Activated naive CD8-positive, alpha-beta T cell (primary cell): Measurements from ENCODE around the gene COL4A6.
A peak's percentile ranks its signal among the peaks of the same experiment; 100 is the strongest.
"Not testable (repeated sequence)": the region's sequence is repeated elsewhere in the genome, so short reads cannot be mapped to it uniquely, and the experiment has no call there.

Source experiments
- H3K27ac Mint-ChIP-seq: one replicate; pipeline ENCODE4 v1.8.0; 2021; ENCODE audit warnings: mixed read lengths
- H3K27me3 Mint-ChIP-seq: one replicate; pipeline ENCODE4 v1.8.0; 2021; ENCODE audit warnings: mixed read lengths
- H3K36me3 Mint-ChIP-seq: one replicate; pipeline ENCODE4 v1.8.0; 2021; ENCODE audit warnings: mixed read lengths
- H3K4me1 Mint-ChIP-seq: one replicate; pipeline ENCODE4 v1.8.0; 2021; ENCODE audit warnings: low read depth, mixed read lengths
- H3K4me3 Mint-ChIP-seq: one replicate; pipeline ENCODE4 v1.8.0; 2021; ENCODE audit warnings: mild to moderate bottlenecking, mixed read lengths
- H3K9me3 Mint-ChIP-seq: one replicate; pipeline ENCODE4 v1.8.0; 2021; ENCODE audit warnings: low read depth, mixed read lengths

The COL4A6 gene

GRCh38 chrX:108438110-108438623, at the start of gene COL4A6:
TSS of gene COL4A6 (minus strand) at chrX:108438422. CDS start at chrX:108438196, 226 bp downstream.
- H3K9me3 Mint-ChIP-seq, result no peaks in the 10 kb centered on the region
- peak within 1 kb of the TSS; percentile 72 for H3K4me3 Mint-ChIP-seq
- H3K4me1 Mint-ChIP-seq, result peaks cover 3% of the 10 kb centered on the region
- peaks cover 11% of the 10 kb centered on the region for H3K27me3 Mint-ChIP-seq
- H3K27ac Mint-ChIP-seq, result no peak within 1 kb of the TSS
- H3K36me3 Mint-ChIP-seq, result no peaks in the 10 kb centered on the region

- Mint-ChIP-seq H3K9me3 (no peaks in the 10 kb centered on the region), H3K27me3 (no peaks in the 10 kb centered on the region), H3K4me1 (no peaks in the 10 kb centered on the region), H3K4me3 (no peak overlapping the region), H3K27ac (no peak overlapping the region), H3K36me3 (no peaks in the 10 kb centered on the region)
These were observed 47.7 kb upstream of the COL4A6 start for GRCh38 chrX:108485960-108486359.

- no peaks in the 10 kb centered on the region for H3K36me3 Mint-ChIP-seq
These were observed 46.0 kb upstream of the COL4A6 start for GRCh38 chrX:108484251-108484650.

GRCh38 chrX:108481528-108481927, 43.3 kb upstream of the COL4A6 start:
- H3K36me3 Mint-ChIP-seq, H3K9me3 Mint-ChIP-seq, H3K4me3 Mint-ChIP-seq, H3K27me3 Mint-ChIP-seq, H3K27ac Mint-ChIP-seq, H3K4me1 Mint-ChIP-seq: not testable (repeated sequence)

More at GRCh38 chrX:108484251-108484650, 46.0 kb upstream of the COL4A6 start:
- Mint-ChIP-seq H3K9me3 (no peaks in the 10 kb centered on the region), H3K4me3 (no peak overlapping the region), H3K27ac (no peak overlapping the region), H3K4me1 (no peaks in the 10 kb centered on the region), H3K27me3 (no peaks in the 10 kb centered on the region)

- Mint-ChIP-seq H3K4me1 (no peaks in the 10 kb centered on the region), H3K9me3 (peaks cover 3% of the 10 kb centered on the region), H3K36me3 (no peaks in the 10 kb centered on the region), H3K27ac (no peak overlapping the region), H3K27me3 (no peaks in the 10 kb centered on the region), H3K4me3 (no peak overlapping the region)
These were observed 35.8 kb upstream of the COL4A6 start for GRCh38 chrX:108473979-108474378.

GRCh38 chrX:108468486-108468885, 30.3 kb upstream of the COL4A6 start:
- no peaks in the 10 kb centered on the region for H3K27me3 Mint-ChIP-seq
- H3K27ac Mint-ChIP-seq, result no peak overlapping the region

GRCh38 chrX:108464604-108465003, 26.4 kb upstream of the COL4A6 start:
- no peaks in the 10 kb centered on the region for H3K4me1 Mint-ChIP-seq
- no peak overlapping the region for H3K4me3 Mint-ChIP-seq
- no peaks in the 10 kb centered on the region for H3K36me3 Mint-ChIP-seq
- H3K9me3 Mint-ChIP-seq, result no peaks in the 10 kb centered on the region
- H3K27ac Mint-ChIP-seq, result no peak overlapping the region
- H3K27me3 Mint-ChIP-seq, result no peaks in the 10 kb centered on the region

More at GRCh38 chrX:108468486-108468885, 30.3 kb upstream of the COL4A6 start:
- no peaks in the 10 kb centered on the region for H3K9me3 Mint-ChIP-seq
- H3K4me1 Mint-ChIP-seq, result no peaks in the 10 kb centered on the region
- no peaks in the 10 kb centered on the region for H3K36me3 Mint-ChIP-seq
- no peak overlapping the region for H3K4me3 Mint-ChIP-seq

- Mint-ChIP-seq H3K27ac (no peak overlapping the region), H3K4me3 (no peak overlapping the region), H3K36me3 (no peaks in the 10 kb centered on the region), H3K9me3 (no peaks in the 10 kb centered on the region), H3K4me1 (no peaks in the 10 kb centered on the region), H3K27me3 (no peaks in the 10 kb centered on the region)
These were observed 18.8 kb upstream of the COL4A6 start for GRCh38 chrX:108456971-108457477.

- Mint-ChIP-seq H3K4me1 (no peaks in the 10 kb centered on the region), H3K9me3 (no peaks in the 10 kb centered on the region), H3K27ac (no peak overlapping the region), H3K4me3 (no peak overlapping the region), H3K27me3 (no peaks in the 10 kb centered on the region), H3K36me3 (no peaks in the 10 kb centered on the region)
These were observed 15.6 kb upstream of the COL4A6 start for GRCh38 chrX:108453841-108454240.

GRCh38 chrX:108447303-108447702, 9.1 kb upstream of the COL4A6 start:
- no peaks in the 10 kb centered on the region for H3K27me3 Mint-ChIP-seq
- H3K4me1 Mint-ChIP-seq, result no peaks in the 10 kb centered on the region
- no peak overlapping the region for H3K4me3 Mint-ChIP-seq
- H3K9me3 Mint-ChIP-seq, result no peaks in the 10 kb centered on the region
- no peak overlapping the region for H3K27ac Mint-ChIP-seq
- H3K36me3 Mint-ChIP-seq, result no peaks in the 10 kb centered on the region

GRCh38 chrX:108442901-108443464, 4.8 kb upstream of the COL4A6 start:
- H3K36me3 Mint-ChIP-seq, result no peaks in the 10 kb centered on the region
- H3K4me3 Mint-ChIP-seq, result no peak overlapping the region
- no peak overlapping the region for H3K27ac Mint-ChIP-seq
- peaks cover 7% of the 10 kb centered on the region for H3K27me3 Mint-ChIP-seq
- H3K9me3 Mint-ChIP-seq, result no peaks in the 10 kb centered on the region
- H3K4me1 Mint-ChIP-seq, result peaks cover 3% of the 10 kb centered on the region

- H3K27me3 Mint-ChIP-seq, result peaks cover 11% of the 10 kb centered on the region
- no peaks in the 10 kb centered on the region for H3K36me3 Mint-ChIP-seq
- peak overlapping the region; percentile 72 for H3K4me3 Mint-ChIP-seq
- H3K9me3 Mint-ChIP-seq, result no peaks in the 10 kb centered on the region
- H3K27ac Mint-ChIP-seq, result no peak overlapping the region
- peaks cover 3% of the 10 kb centered on the region for H3K4me1 Mint-ChIP-seq
These were observed 1.9 kb upstream of the COL4A6 start for GRCh38 chrX:108439961-108440696.

GRCh38 chrX:108439426-108439942, 1.3 kb upstream of the COL4A6 start, which contains the start of gene COL4A5:
TSS of gene COL4A5 (plus strand) at chrX:108439838. CDS start at chrX:108440126, 288 bp downstream.
- H3K36me3 Mint-ChIP-seq, result no peaks in the 10 kb centered on the region
- peaks cover 11% of the 10 kb centered on the region for H3K27me3 Mint-ChIP-seq
- H3K9me3 Mint-ChIP-seq, result no peaks in the 10 kb centered on the region
- H3K27ac Mint-ChIP-seq, result no peak within 1 kb of the TSS
- H3K4me3 Mint-ChIP-seq, result peak within 1 kb of the TSS; percentile 72
- peaks cover 3% of the 10 kb centered on the region for H3K4me1 Mint-ChIP-seq

GRCh38 chrX:108437349-108438109, 693 bp downstream of the COL4A6 start:
- Mint-ChIP-seq H3K9me3 (no peaks in the 10 kb centered on the region), H3K4me3 (no peak overlapping the region), H3K27me3 (peaks cover 11% of the 10 kb centered on the region), H3K27ac (no peak overlapping the region), H3K4me1 (peaks cover 3% of the 10 kb centered on the region), H3K36me3 (no peaks in the 10 kb centered on the region)

- H3K9me3 Mint-ChIP-seq, result no peaks in the 10 kb centered on the region
- H3K27ac Mint-ChIP-seq, result no peak overlapping the region
- no peaks in the 10 kb centered on the region for H3K36me3 Mint-ChIP-seq
- peaks cover 8% of the 10 kb centered on the region for H3K27me3 Mint-ChIP-seq
- peaks cover 1% of the 10 kb centered on the region for H3K4me1 Mint-ChIP-seq
- no peak overlapping the region for H3K4me3 Mint-ChIP-seq
These were observed 3.0 kb downstream of the COL4A6 start for GRCh38 chrX:108435261-108435660.
